ENCODE data around the gene ZFHX3.

The ZFHX3 gene

GRCh38 chr16:72818236-72818845 is 229.6 kb downstream of the ZFHX3 start:
- CTCF ChIA-PET: interaction anchor here (0.6 kb wide), 1 partner anchor 828 kb away, joined by 5 read pairs; no protein-coding TSS in a partner anchor
- POLR2A ChIA-PET (ENCODE audit: low non-redundant PET): no interaction called here
- no peak for TF ChIP-seq CTCF (conservative IDR thresholded peaks at IDR 0.05; ENCODE audit: low read depth)
- H3K27ac ChIP-seq: no peak overlapping the region
- DNase-seq (ENCODE audit: low spot score): no peak

GRCh38 chr16:72815348-72816318 is 232.3 kb downstream of the ZFHX3 start:
- ChIA-PET CTCF (no interaction called here), POLR2A (ENCODE audit: low non-redundant PET) (no interaction called here)
- H3K27ac ChIP-seq: no peak overlapping the region
- no peak for TF ChIP-seq CTCF (conservative IDR thresholded peaks at IDR 0.05; ENCODE audit: low read depth)
- no peak for DNase-seq (ENCODE audit: low spot score)

- H3K27ac ChIP-seq: no peak overlapping the region
- ChIA-PET POLR2A (ENCODE audit: low non-redundant PET) (no interaction called here), CTCF (no interaction called here)
- DNase-seq (ENCODE audit: low spot score): no peak
- TF ChIP-seq CTCF (conservative IDR thresholded peaks at IDR 0.05; ENCODE audit: low read depth): no peak
Observed at GRCh38 chr16:72814226-72814625, 233.7 kb downstream of the ZFHX3 start.

GRCh38 chr16:72812672-72813071 is 235.3 kb downstream of the ZFHX3 start:
- CTCF ChIA-PET: no interaction called here
- no peak for TF ChIP-seq CTCF (conservative IDR thresholded peaks at IDR 0.05; ENCODE audit: low read depth)
- POLR2A ChIA-PET (ENCODE audit: low non-redundant PET): no interaction called here
- H3K27ac ChIP-seq: no peak overlapping the region
- DNase-seq (ENCODE audit: low spot score): no peak

- CTCF ChIA-PET: interaction anchor here (0.6 kb wide), 1 partner anchor 182 kb away, joined by 3 read pairs; no protein-coding TSS in a partner anchor
- no peak overlapping the region for H3K27ac ChIP-seq
- DNase-seq (ENCODE audit: low spot score): no peak
- POLR2A ChIA-PET (ENCODE audit: low non-redundant PET): no interaction called here
- TF ChIP-seq CTCF (conservative IDR thresholded peaks at IDR 0.05; ENCODE audit: low read depth): no peak
Observed at GRCh38 chr16:72811876-72812275, 236.1 kb downstream of the ZFHX3 start.

GRCh38 chr16:72811188-72811720 is 236.7 kb downstream of the ZFHX3 start:
- no peak for TF ChIP-seq CTCF (conservative IDR thresholded peaks at IDR 0.05; ENCODE audit: low read depth)
- H3K27ac ChIP-seq: no peak overlapping the region
- CTCF ChIA-PET: no interaction called here
- POLR2A ChIA-PET (ENCODE audit: low non-redundant PET): no interaction called here
- DNase-seq (ENCODE audit: low spot score): no peak

Data from RWPE1 (cell line).